Caki2 (cell line): ENCODE results near the gene MICALL2. TPM values are rescaled to one million over a fixed set of nuclear protein-coding genes. Genes with fewer than 3 reads are reported as not detected.

Experiments
- DNase-seq: peaks from one replicate; pipeline ENCODE4 v3.0.0-alpha.2; 2015; ENCODE audit warnings: low read depth
- in situ Hi-C: cut with HindIII; loops from 2 replicates; pipeline ENCODE4 v1.10.0; 2016; ENCODE audit warnings: low sequenced_read_pairs, low pct_unique_long_range_greater_than_20kb, mixed read lengths
- total RNA-seq: library from RNA; depleted of rRNA; stranded (reverse); fragments of >200 nt; shearing (Covaris generic); gene quantifications from 2 replicates; pipeline ENCODE4 v1.2.3, GENCODE V29; 2014; ENCODE audit warnings: low replicate concordance

Gene MICALL2
- total RNA-seq, 1 experiment from 2014 or later: 13.5 TPM

DNA sequence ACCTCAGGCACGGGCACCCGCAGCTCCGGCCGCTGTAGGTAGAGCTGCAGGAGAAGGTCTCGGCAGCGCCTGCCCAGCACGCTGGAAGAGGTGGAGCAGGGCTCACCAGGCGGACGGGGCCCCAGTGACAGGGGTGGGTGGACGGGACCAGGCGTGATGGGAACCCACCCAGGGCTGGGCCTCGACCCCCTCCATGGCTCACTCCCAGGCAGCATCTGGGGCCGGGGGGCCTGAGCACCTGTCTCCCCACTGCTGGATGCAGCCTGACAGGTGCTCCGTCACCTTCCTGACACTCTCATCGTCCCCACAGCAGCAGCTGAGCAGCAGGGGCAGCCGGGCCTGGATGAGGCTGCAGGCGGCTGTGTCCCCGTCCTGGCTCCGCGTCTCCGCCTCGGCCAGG, 16.7 kb upstream of the MICALL2 start:
- DNase-seq: no peak
- in situ Hi-C loops: no loop called here

DNA sequence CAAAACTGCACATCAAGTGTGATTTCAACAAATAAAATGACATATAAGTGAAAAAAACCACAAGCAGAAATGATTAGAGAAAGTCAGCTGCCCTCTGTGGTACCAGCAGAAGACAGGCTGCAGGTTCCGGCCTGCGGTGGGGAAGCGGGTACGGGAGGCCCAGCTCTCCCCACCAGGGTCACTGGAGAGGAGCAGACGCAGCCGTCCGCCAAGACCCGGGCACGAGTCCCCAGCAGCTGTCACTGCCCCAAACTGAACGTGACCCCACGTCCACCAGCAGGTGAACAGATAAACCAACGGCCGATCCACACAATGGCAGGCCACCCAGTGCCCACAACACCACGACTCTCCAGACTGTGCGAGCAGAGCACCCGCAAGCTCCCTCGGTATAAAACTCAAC, 16.1 kb upstream of the MICALL2 start:
- in situ Hi-C loops: no loop called here
- DNase-seq: no peak

DNA sequence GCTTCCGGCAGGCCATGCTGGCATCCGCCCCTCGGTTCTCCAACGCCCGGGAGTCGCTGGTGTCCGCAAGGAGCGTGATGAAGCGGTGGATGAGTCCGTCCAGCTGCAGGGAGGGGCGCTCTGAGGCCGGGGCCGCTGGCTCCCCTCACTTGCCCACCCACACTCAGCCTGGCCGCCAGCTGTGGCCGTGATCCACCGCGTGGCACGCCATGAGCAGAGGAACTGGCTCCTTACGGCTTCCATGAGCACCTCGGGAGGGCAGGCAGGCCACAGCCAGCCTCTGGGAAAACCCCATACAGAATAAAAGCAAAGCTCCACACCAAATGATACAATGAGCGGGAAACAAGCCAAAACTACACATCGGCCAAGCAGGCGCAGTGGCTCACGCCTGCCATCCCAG, 15.5 kb upstream of the MICALL2 start:
- no peak for DNase-seq
- in situ Hi-C loops: no loop called here

DNA sequence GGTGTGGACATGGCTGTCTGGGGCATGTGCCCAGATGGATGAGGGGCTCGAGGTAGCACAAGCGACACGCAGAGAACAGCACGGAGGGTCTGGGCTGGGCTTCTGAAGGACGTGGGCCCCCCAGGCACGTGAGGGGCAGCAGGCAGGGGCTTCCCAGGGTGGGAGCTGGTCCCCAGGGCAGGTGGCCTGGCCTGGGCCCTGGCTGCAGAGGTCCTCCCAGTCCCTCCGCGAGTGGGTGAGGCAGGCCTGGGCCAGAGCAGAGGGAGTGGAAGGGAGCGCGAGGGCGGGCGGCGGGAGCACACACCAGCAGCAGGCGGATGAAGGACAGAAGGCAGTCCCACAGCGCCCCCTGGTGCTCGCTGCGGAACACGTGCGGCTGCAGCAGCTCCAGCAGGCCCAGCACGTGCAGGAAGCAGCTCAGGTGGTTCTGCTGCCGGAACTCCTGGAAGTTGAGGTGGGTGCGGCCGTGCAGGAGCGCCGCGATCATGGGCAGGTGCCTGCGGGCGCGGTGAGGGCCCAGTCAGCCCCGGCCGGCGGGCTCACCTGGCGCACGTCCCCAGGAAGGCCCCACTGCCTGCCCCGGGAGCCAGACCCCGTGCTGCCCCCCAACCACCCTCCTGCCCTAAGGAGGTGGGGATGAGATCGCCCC, 14.7 kb upstream of the MICALL2 start:
- DNase-seq: peak; percentile 80
- in situ Hi-C loops: no loop called here

- no peak for DNase-seq
- in situ Hi-C loops: no loop called here
Measured at GRCh38 chr7:1470901-1471300, 11.6 kb upstream of the MICALL2 start.

DNA sequence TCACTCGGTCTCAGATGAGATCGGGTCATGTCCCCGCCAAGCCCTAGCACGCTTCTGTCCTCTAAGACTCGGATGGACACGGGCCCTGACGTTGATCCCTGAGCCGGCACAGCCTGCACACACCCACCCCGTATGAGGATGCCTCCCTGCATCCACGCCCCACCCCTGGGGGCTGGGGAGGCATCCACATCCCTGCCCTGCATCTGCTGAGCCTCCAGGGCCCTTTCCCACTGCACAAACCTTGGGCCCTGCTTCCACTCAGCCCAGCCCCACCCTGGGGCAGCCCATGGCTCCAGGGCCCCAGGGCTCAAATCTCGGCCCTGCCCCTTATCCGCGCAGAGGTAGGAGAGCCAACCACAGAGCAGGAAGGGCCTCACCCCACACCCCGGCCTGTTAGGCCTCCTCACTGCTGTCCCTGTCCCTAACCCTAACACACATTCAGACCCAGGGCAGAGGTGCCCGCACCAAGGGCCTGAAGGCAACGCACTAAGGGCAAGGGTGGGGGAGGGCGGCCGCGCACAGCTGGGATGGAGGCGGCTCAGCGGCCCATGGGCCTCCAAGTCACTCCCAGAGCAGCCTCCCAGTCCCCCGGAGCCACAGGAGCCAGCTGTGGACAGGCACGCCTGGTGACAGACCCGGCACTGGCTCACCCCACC, 9.5 kb upstream of the MICALL2 start:
- in situ Hi-C loops: no loop called here
- no peak for DNase-seq

DNA sequence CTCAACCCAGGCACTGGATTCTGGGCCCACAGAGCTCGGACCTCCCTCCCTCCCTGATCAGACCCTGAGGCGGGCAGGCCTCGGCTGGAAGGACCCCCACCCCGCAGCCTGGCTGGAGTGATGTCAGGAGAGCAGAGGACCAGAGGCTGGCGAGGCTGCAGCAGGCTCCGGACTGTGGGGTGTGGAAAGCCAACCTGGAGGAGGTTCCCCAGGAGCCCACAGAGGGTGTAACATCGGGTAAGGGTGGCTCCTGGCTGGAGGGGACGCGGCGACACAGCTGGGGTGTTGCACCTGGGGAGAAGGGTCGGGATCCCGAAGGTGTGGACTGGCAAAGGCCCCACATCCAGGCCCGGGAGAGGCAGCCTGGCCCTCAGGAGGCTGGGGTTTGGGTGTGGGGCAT, 8.9 kb upstream of the MICALL2 start:
- in situ Hi-C loops: no loop called here
- DNase-seq: no peak

GRCh38 chr7:1466524-1467271, 7.4 kb upstream of the MICALL2 start:
- in situ Hi-C loops: no loop called here
- DNase-seq: peak; percentile 63

GRCh38 chr7:1464694-1465093, 5.4 kb upstream of the MICALL2 start:
- in situ Hi-C loops: no loop called here

DNA sequence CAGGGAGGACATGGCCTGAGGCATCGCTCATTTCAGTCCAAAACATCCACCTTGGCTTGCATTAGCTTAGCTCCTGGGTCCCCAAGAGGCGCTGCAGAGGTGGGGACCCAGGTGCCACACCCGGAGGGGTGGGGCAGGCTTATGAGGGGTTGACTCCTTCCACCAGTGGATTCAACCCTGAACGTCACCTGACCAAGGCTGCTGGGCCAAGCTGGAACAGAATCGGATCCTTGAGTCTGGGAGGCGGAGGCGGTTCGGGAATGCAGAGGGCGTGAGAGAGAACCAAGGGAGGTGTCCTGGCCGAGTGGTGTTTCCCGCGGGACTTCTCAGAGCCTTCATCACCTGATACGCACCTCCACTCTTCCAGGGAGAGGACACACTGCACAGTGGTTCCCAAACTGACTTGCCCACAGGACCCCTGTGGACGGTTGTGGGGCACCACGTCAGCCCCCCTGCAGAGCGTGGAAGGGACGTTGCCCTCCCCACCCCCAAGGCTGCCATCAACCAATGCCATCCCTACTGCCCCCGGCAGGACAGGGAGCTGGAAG, 4.5 kb upstream of the MICALL2 start:
- in situ Hi-C loops: no loop called here
- no peak for DNase-seq

More at GRCh38 chr7:1464694-1465093, 5.4 kb upstream of the MICALL2 start:
- no peak for DNase-seq

GRCh38 chr7:1461646-1462375, 2.5 kb upstream of the MICALL2 start:
- DNase-seq: no peak
- in situ Hi-C loops: no loop called here

GRCh38 chr7:1460821-1461645, 1.8 kb upstream of the MICALL2 start:
- no peak for DNase-seq

GRCh38 chr7:1459920-1460820, 900 bp upstream of the MICALL2 start:
- peak; percentile 23 for DNase-seq
- in situ Hi-C loops: no loop called here

More at GRCh38 chr7:1460821-1461645, 1.8 kb upstream of the MICALL2 start:
- in situ Hi-C loops: no loop called here

DNA sequence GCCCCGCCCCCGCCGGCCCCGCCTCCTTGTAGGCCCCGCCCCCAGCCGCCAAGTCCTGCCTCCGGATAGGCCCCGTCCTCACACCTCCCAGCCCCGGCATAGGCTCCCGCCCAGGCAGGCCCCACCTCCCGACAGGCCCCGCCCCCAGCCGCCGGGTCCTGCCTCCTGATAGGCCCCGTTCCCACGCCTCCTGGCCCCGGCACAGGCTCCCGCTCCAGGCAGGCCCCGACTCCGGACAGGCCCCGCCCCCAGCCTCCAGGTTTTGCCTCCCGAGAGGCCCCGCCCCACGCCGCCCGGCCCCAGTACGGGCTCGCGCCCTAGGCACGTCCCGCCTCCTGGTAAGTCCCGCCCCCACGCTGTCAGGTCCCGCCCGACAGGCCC, 232 bp upstream of the MICALL2 start:
- in situ Hi-C loops: no loop called here
- DNase-seq: peak; percentile 88

DNA sequence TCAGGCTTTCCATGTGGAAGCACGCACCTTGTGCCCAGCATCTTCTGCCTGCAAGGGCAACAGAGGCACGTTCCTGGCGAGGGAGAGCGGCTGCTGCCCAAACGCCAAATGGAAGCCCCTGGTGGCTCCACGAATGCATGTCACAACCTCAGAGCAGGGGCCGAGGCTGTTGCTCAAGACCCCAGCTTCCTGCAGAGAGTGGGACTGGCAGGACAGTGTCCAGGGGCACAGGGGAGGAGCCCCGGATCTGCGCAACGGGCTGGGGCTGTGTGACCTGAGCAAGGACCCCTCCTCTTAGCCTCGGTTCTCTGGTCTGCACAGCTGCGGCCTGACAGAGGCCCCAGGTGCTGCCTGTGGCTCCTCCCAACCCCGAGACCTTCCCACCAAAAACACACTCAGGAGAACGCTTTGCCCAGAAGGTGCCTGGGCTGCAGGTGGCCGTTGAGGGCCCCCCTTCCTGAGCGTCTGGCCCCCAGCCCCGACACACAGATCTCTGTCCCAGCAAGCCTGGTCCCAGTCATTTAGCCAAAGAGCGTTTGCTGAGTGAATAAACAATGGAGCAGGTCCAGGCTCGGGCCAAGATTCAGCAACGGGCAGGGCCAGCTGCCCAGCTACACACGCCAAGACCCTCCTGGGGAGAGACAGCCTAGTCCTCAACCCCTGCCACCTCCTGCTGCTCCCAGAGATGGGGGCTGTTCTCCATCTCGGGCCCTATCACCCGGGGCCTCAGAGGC, 1.2 kb downstream of the MICALL2 start:
- DNase-seq: no peak
- in situ Hi-C loops: no loop called here
